CD14-positive monocyte (primary cell): ENCODE results near the gene MEF2B. TPM values are rescaled to one million over a fixed set of nuclear protein-coding genes. Genes with fewer than 3 reads are reported as not detected.
"Not testable (repeated sequence)": the region's sequence is repeated elsewhere in the genome, so short reads cannot be mapped to it uniquely, and the experiment has no call there.

ENCODE experiments used
- DNase-seq, 3 donors: peaks; one replicate each; pipeline ENCODE4 v3.0.0-alpha.2; 2011 to 2022
- H2AFZ ChIP-seq: 2 replicates; pipeline ENCODE4 v1.6.0; 2012; ENCODE audit warnings: mild to moderate bottlenecking, low read depth, low read length, inconsistent platforms; ENCODE audit not compliant: insufficient read depth, poor library complexity, severe bottlenecking
- H3K27ac ChIP-seq, 2 donors: 1 replicate in 1 of 2; 2 replicates in 1 of 2; pipeline ENCODE4 v1.5.1; 2012 to 2013; ENCODE audit warnings: low read length in 2 of 2, control low read depth in 1 of 2, inconsistent platforms in 1 of 2, low read depth in 1 of 2, mild to moderate bottlenecking in 1 of 2
- H3K27me3 ChIP-seq, 2 donors: one replicate each; pipeline versions ENCODE4 v1.6.0 to v1.6.1; 2011 to 2013; ENCODE audit warnings: low read length in 2 of 2; ENCODE audit not compliant: control insufficient read depth in 2 of 2, insufficient read depth in 2 of 2
- H3K36me3 ChIP-seq, 2 donors: replicated peaks in 1 of 2; 1 replicate in 1 of 2; 2 replicates in 1 of 2; pipeline versions ENCODE4 v1.5.1 to v1.6.1; 2012 to 2013; ENCODE audit warnings: low read length in 2 of 2, control low read depth in 1 of 2, inconsistent platforms in 1 of 2, mild to moderate bottlenecking in 1 of 2; ENCODE audit not compliant: insufficient read depth in 2 of 2, control insufficient read depth in 1 of 2
- H3K4me1 ChIP-seq, 2 donors: 1 replicate in 1 of 2; 2 replicates in 1 of 2; pipeline versions ENCODE4 v1.5.1 to v1.6.1; 2012 to 2013; ENCODE audit warnings: low read length in 2 of 2, control low read depth in 1 of 2, inconsistent platforms in 1 of 2, mild to moderate bottlenecking in 1 of 2, moderate library complexity in 1 of 2; ENCODE audit not compliant: insufficient read depth in 2 of 2, control insufficient read depth in 1 of 2
- H3K4me2 ChIP-seq: replicated peaks from 2 replicates; pipeline ENCODE3; 2012; ENCODE audit warnings: low read length, moderate library complexity, mild to moderate bottlenecking; ENCODE audit not compliant: poor library complexity, severe bottlenecking; ENCODE audit errors: extremely low read depth
- H3K4me3 ChIP-seq, 3 experiments: fragments of 200-600 bp in 1 of 3; sonication (generic) in 1 of 3; replicated peaks in 1 of 3; 1 replicate in 2 of 3; 2 replicates in 1 of 3; pipeline ENCODE4 v1.5.1; 2011 to 2013; ENCODE audit warnings: low read length in 3 of 3, mild to moderate bottlenecking in 3 of 3, control low read depth in 2 of 3, low read depth in 2 of 3, inconsistent platforms in 1 of 3, moderate library complexity in 1 of 3
- H3K79me2 ChIP-seq: 2 replicates; pipeline ENCODE4 v1.6.0; 2012; ENCODE audit warnings: mild to moderate bottlenecking, control low read depth, inconsistent platforms, low read length, moderate library complexity; ENCODE audit not compliant: insufficient read depth
- H3K9ac ChIP-seq: 2 replicates; pipeline ENCODE4 v1.6.0; 2017; ENCODE audit warnings: low read length, mild to moderate bottlenecking; ENCODE audit not compliant: insufficient read depth, poor library complexity, severe bottlenecking
- H3K9me3 ChIP-seq, 2 donors: replicated peaks in 1 of 2; 1 replicate in 1 of 2; 2 replicates in 1 of 2; pipeline versions ENCODE4 v1.5.1 to v1.6.1; 2012 to 2013; ENCODE audit warnings: low read length in 2 of 2, control low read depth in 1 of 2; ENCODE audit not compliant: control insufficient read depth in 1 of 2, insufficient read depth in 1 of 2
- H4K20me1 ChIP-seq: 2 replicates; pipeline ENCODE4 v1.6.0; 2012; ENCODE audit warnings: mild to moderate bottlenecking, low read length, control low read depth, moderate library complexity; ENCODE audit not compliant: insufficient read depth
- H3K27ac Mint-ChIP-seq, 7 donors: one replicate each; pipeline ENCODE4 v1.8.0; 2020; ENCODE audit warnings: mild to moderate bottlenecking in 7 of 7, mixed read lengths in 7 of 7, moderate library complexity in 6 of 7, inconsistent platforms in 2 of 7
- H3K27me3 Mint-ChIP-seq, 3 donors: one replicate each; pipeline ENCODE4 v1.8.0; 2021 to 2022; ENCODE audit warnings: low read depth in 3 of 3, mild to moderate bottlenecking in 3 of 3, mixed read lengths in 3 of 3, moderate library complexity in 3 of 3, inconsistent platforms in 1 of 3
- H3K36me3 Mint-ChIP-seq, 2 donors: one replicate each; pipeline ENCODE4 v1.8.0; 2020; ENCODE audit warnings: mixed read lengths in 2 of 2, inconsistent platforms in 1 of 2, mild to moderate bottlenecking in 1 of 2
- H3K4me1 Mint-ChIP-seq: one replicate; pipeline ENCODE4 v1.8.0; 2020; ENCODE audit warnings: mild to moderate bottlenecking, mixed read lengths
- H3K4me3 Mint-ChIP-seq, 2 donors: one replicate each; pipeline ENCODE4 v1.8.0; 2020; ENCODE audit warnings: mild to moderate bottlenecking in 2 of 2, mixed read lengths in 2 of 2, moderate library complexity in 1 of 2
- H3K9me3 Mint-ChIP-seq, 7 donors: one replicate each; pipeline ENCODE4 v1.8.0; 2020 to 2022; ENCODE audit warnings: mixed read lengths in 7 of 7, mild to moderate bottlenecking in 6 of 7, moderate library complexity in 6 of 7, inconsistent platforms in 2 of 7
- CTCF ChIP-seq: fragments of 200-600 bp; IDR thresholded peaks from one replicate; pipeline ENCODE4 v1.8.0; 2022; ENCODE audit warnings: antibody characterized with exemption, mild to moderate bottlenecking
- WGBS: methylation state at CpG from one replicate; pipeline ENCODE4 v1.1.5; 2013; ENCODE audit warnings: missing lambda C conversion rate; ENCODE audit not compliant: insufficient coverage; 5-methylcytosine and 5-hydroxymethylcytosine counted together
- intact Hi-C, 2 donors: fragments of 100-400 bp; cut with micrococcal nuclease; formaldehyde crosslinking; loops; one replicate each; pipeline versions ENCODE4 v1.15.0 to v1.15.1; 2023
- polyA plus RNA-seq, 3 donors: library from polyadenylated mRNA; depleted of rRNA in 1 of 3; unstranded in 2 of 3; stranded (reverse) in 1 of 3; fragments of 300-500 nt in 2 of 3; fragments of >200 nt in 1 of 3; fragmentation: Illumina TruSeq in 2 of 3; gene quantifications; 1 replicate in 2 of 3; 2 replicates in 1 of 3; pipeline ENCODE4 v1.2.3, GENCODE V29; 2012 to 2021

MEF2B gene
- polyA plus RNA-seq, 3 donors, result 0.15 to 1.8 (median 0.30) TPM

- no peaks in the 10 kb centered on the region for H3K79me2 ChIP-seq
- no peak overlapping the region for H3K27ac ChIP-seq
- no peak overlapping the region for H3K27ac Mint-ChIP-seq
- peaks cover 0 to 13% (median 3%) of the 10 kb centered on the region in 7 donors for H3K9me3 Mint-ChIP-seq
- no peak overlapping the region for H2AFZ ChIP-seq
- intact Hi-C loops, result no loop called here
- no peak overlapping the region for H3K4me2 ChIP-seq
- H3K27me3 ChIP-seq, result no peaks in the 10 kb centered on the region
- no peak for DNase-seq
- no peak overlapping the region for H3K4me3 Mint-ChIP-seq
- H4K20me1 ChIP-seq, result no peaks in the 10 kb centered on the region
- H3K4me3 ChIP-seq, result no peak overlapping the region
- no peaks in the 10 kb centered on the region for H3K9me3 ChIP-seq
- 91% methylated on average over 4 of the region's 11 CpGs for WGBS
- no peak overlapping the region for H3K9ac ChIP-seq
- H3K36me3 Mint-ChIP-seq, result peaks cover 32 to 41% of the 10 kb centered on the region in 2 donors
- no peaks in the 10 kb centered on the region for H3K4me1 Mint-ChIP-seq
- TF ChIP-seq CTCF, result no peak
- H3K4me1 ChIP-seq, result no peaks in the 10 kb centered on the region
- peaks cover 14 to 27% of the 10 kb centered on the region in 2 donors for H3K36me3 ChIP-seq
- H3K27me3 Mint-ChIP-seq, result peaks cover 0 to 1% (median 0%) of the 10 kb centered on the region in 3 donors
Observed at GRCh38 chr19:19151418-19151817, 18.6 kb downstream of the MEF2B start.

DNA sequence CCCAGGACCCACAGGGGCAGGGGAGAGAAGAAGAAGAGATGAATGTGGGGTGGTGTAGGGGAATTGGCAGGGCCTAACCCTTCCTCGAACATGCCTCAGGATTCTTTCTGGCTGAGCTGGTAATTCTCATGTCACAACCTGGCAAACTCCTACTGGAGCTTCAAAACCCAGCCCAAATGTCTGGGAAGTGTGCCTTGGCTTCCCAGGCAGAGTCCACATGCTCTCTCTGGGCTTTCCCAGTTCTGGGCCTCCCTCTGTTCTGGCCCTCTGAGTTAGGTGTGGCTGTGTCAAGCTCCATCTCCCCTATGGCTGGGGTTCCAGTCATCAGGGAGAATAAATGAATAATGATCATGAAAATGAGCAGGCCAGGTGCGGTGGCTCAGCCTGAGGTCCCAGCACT lies 20.6 kb downstream of the MEF2B start:
- H3K36me3 ChIP-seq, result peaks cover 16 to 28% of the 10 kb centered on the region in 2 donors
- peaks cover 3 to 6% of the 10 kb centered on the region in 2 donors for H3K4me1 ChIP-seq
- no CpG with 5 or more reads among the region's 2 CpGs for WGBS
- no peak for TF ChIP-seq CTCF
- H3K4me3 ChIP-seq, result no peak overlapping the region
- no peaks in the 10 kb centered on the region for H3K79me2 ChIP-seq
- intact Hi-C loops, result loop anchor here (5.0 kb wide), 2 partner anchors 78 to 343 kb away; no protein-coding TSS in a partner anchor
- H3K27me3 Mint-ChIP-seq, result peaks cover 0 to 1% (median 0%) of the 10 kb centered on the region in 3 donors
- no peak overlapping the region for H3K27ac ChIP-seq
- no peaks in the 10 kb centered on the region for H4K20me1 ChIP-seq
- H3K27ac Mint-ChIP-seq, result peak overlapping the region in 1 of 7 donors; percentile 68
- no peak overlapping the region for H3K4me2 ChIP-seq
- no peak overlapping the region for H3K4me3 Mint-ChIP-seq
- H3K4me1 Mint-ChIP-seq, result no peaks in the 10 kb centered on the region
- no peak overlapping the region for H2AFZ ChIP-seq
- H3K9ac ChIP-seq, result no peak overlapping the region
- no peaks in the 10 kb centered on the region for H3K9me3 ChIP-seq
- no peak for DNase-seq
- peaks cover 22 to 30% of the 10 kb centered on the region in 2 donors for H3K36me3 Mint-ChIP-seq
- H3K9me3 Mint-ChIP-seq, result peaks cover 0 to 5% (median 3%) of the 10 kb centered on the region in 7 donors
- no peaks in the 10 kb centered on the region for H3K27me3 ChIP-seq

DNA sequence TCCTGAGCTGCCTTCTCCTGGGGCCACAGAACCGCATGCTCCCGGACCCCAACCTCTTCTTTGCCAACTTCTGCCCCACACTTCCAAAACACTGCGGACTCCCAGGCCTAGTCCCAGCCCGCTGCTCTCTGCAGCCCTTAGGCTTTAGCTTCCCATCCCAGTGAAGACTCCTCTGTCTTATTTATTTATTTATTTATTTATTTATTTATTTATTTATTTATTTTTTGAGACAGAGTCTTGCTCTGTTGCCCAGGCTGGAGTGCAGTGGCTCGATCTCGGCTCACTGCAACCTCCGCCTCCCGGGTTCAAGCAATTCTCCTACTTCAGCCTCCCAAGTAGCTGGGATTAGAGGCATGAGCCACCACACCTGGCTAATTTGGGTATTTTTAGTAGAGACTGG lies 21.6 kb downstream of the MEF2B start:
- H3K4me3 Mint-ChIP-seq, H3K4me1 ChIP-seq, H3K9me3 Mint-ChIP-seq, H3K4me1 Mint-ChIP-seq, DNase-seq, H3K27me3 ChIP-seq, H3K27ac ChIP-seq, H3K27ac Mint-ChIP-seq, H3K79me2 ChIP-seq, H3K4me3 ChIP-seq, H3K4me2 ChIP-seq, H3K27me3 Mint-ChIP-seq, H4K20me1 ChIP-seq, H3K9ac ChIP-seq, H3K9me3 ChIP-seq, H2AFZ ChIP-seq: not testable (repeated sequence)
- peaks cover 22 to 30% of the 10 kb centered on the region in 2 donors for H3K36me3 Mint-ChIP-seq
- peaks cover 16 to 28% of the 10 kb centered on the region in 2 donors for H3K36me3 ChIP-seq
- intact Hi-C loops, result loop anchor here (5.0 kb wide), 2 partner anchors 79 to 344 kb away; no protein-coding TSS in a partner anchor
- WGBS, result no CpG with 5 or more reads among the region's 8 CpGs
